ENCODE data around the gene N4BP3. TPM values are rescaled to one million over a fixed set of nuclear protein-coding genes. Genes with fewer than 3 reads are reported as not detected.

N4BP3 gene
- total and polyA plus RNA-seq, 2 of the 13 experiments (the other 11 are each of a cell fraction or from before 2014, with no cell fraction given), result 0.13 TPM; not detected in 1

DNA sequence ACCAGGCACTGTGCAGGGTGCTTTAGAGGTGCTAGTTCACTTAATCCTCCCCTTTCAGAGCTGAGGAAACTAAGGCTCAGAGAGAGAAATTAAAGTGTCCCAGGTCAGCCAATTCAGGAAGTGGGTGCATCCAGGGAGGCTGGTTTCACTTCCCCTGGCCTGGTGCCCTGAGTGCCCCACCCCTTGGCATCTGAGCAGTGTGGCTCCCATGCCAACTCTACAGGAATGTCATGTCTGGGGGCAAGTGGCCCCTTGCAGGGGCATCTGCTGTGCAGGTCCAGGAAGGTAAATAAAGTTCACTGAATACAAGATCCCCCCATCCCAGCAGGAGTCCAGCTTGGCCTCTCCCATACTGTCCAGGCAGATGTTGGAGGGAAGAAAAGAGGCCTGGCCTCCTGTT, 4.4 kb upstream of the N4BP3 start:
- TF ChIP-seq SNAI1 (CRISPR knock-in tag; IDR thresholded peaks at IDR 0.05; ENCODE audit: borderline replicate concordance), result no peak
- no peak for TF ChIP-seq RAD21 (CRISPR knock-in tag; IDR thresholded peaks at IDR 0.05)
- TF ChIP-seq, protein P1, sequence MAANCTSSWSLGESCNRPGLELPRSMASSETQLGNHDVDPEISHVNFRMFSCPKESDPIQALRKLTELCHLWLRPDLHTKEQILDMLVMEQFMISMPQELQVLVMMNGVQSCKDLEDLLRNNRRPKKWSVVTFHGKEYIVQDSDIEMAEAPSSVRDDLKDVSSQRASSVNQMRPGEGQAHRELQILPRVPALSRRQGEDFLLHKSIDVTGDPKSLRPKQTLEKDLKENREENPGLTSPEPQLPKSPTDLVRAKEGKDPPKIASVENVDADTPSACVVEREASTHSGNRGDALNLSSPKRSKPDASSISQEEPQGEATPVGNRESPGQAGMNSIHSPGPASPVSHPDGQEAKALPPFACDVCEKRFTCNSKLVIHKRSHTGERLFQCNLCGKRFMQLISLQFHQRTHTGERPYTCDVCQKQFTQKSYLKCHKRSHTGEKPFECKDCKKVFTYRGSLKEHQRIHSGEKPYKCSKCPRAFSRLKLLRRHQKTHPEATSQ (CRISPR knock-in tag; IDR thresholded peaks at IDR 0.05; ENCODE audit: borderline replicate concordance), result no peak
- TF ChIP-seq ZNF780A (CRISPR knock-in tag; IDR thresholded peaks at IDR 0.05), result no peak
- no peak for TF ChIP-seq TCF7L2 (IDR thresholded peaks at IDR 0.05; ENCODE audit: low read depth, low read length)
- TF ChIP-seq TSC22D2 (CRISPR knock-in tag; IDR thresholded peaks at IDR 0.05; ENCODE audit: borderline replicate concordance), result no peak
- TF ChIP-seq, protein P2, sequence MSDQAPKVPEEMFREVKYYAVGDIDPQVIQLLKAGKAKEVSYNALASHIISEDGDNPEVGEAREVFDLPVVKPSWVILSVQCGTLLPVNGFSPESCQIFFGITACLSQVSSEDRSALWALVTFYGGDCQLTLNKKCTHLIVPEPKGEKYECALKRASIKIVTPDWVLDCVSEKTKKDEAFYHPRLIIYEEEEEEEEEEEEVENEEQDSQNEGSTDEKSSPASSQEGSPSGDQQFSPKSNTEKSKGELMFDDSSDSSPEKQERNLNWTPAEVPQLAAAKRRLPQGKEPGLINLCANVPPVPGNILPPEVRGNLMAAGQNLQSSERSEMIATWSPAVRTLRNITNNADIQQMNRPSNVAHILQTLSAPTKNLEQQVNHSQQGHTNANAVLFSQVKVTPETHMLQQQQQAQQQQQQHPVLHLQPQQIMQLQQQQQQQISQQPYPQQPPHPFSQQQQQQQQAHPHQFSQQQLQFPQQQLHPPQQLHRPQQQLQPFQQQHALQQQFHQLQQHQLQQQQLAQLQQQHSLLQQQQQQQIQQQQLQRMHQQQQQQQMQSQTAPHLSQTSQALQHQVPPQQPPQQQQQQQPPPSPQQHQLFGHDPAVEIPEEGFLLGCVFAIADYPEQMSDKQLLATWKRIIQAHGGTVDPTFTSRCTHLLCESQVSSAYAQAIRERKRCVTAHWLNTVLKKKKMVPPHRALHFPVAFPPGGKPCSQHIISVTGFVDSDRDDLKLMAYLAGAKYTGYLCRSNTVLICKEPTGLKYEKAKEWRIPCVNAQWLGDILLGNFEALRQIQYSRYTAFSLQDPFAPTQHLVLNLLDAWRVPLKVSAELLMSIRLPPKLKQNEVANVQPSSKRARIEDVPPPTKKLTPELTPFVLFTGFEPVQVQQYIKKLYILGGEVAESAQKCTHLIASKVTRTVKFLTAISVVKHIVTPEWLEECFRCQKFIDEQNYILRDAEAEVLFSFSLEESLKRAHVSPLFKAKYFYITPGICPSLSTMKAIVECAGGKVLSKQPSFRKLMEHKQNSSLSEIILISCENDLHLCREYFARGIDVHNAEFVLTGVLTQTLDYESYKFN (CRISPR knock-in tag; conservative IDR thresholded peaks at IDR 0.05), result no peak
- no peak for TF ChIP-seq ZNF367 (CRISPR knock-in tag; IDR thresholded peaks at IDR 0.05; ENCODE audit: borderline replicate concordance)
- TF ChIP-seq ATF6 (CRISPR knock-in tag; conservative IDR thresholded peaks at IDR 0.05), result no peak
- in situ Hi-C loops (cut with HindIII; ENCODE audit: extremely low pct_ligation_motif_present, low pct_unique_long_range_greater_than_20kb) (no loop called here), intact Hi-C loops (cut with micrococcal nuclease; ENCODE audit: unreplicated experiment) (no loop called here)
- ATAC-seq (no peak), FAIRE-seq (no peak), DNase-seq (ENCODE audit: low spot score) (no peak)
- ChIA-PET CTCF (ENCODE audit: low intra/inter-chr PET ratio, low total read pairs) (no interaction called here), POLR2A (no interaction called here)
- Histone ChIP-seq H3K9me3 (ENCODE audit: low read length) (no peaks in the 10 kb centered on the region), H3K9ac (ENCODE audit: insufficient read depth, low read depth, low read length) (no peak overlapping the region), H3K4me1 (ENCODE audit: insufficient read depth, low read length) (no peaks in the 10 kb centered on the region), H3K27ac (ENCODE audit: extremely low read length, insufficient read depth, low read length) (no peak overlapping the region), H3K4me3 (replicated peaks in 1 of 3; ENCODE audit: insufficient read depth in 1 of 3, low read depth in 2 of 3, low read length in 3 of 3) (no peak overlapping the region), H3K27me3 (ENCODE audit: control insufficient read depth in 1 of 2, insufficient read depth in 2 of 2, low read length in 2 of 2) (peaks cover 8 to 33% of the 10 kb centered on the region in 2 experiments; a peak in 4 of 5 replicates), H3K36me3 (replicated peaks in 1 of 2; ENCODE audit: control insufficient read depth in 1 of 2, insufficient read depth in 2 of 2, low read length in 2 of 2) (no peaks in the 10 kb centered on the region), H3K4me2 (ENCODE audit: low read depth, low read length) (no peak overlapping the region), H4K20me1 (ENCODE audit: insufficient read depth, low read length) (no peaks in the 10 kb centered on the region), H2AFZ (ENCODE audit: low read length) (no peak overlapping the region), H3K79me2 (ENCODE audit: insufficient read depth, low read length) (no peaks in the 10 kb centered on the region)
- BruUV-seq (replicated peaks), result no TSS peak
